Measurements from ENCODE around the gene SUPT7L. TPM values are rescaled to one million over a fixed set of nuclear protein-coding genes. Genes with fewer than 3 reads are reported as not detected.
"Not testable (repeated sequence)": the region's sequence is repeated elsewhere in the genome, so short reads cannot be mapped to it uniquely, and the experiment has no call there.

The SUPT7L gene
- total and polyA plus RNA-seq, 4 donors = 9.6 to 14.6 (median 11.5) TPM

DNA sequence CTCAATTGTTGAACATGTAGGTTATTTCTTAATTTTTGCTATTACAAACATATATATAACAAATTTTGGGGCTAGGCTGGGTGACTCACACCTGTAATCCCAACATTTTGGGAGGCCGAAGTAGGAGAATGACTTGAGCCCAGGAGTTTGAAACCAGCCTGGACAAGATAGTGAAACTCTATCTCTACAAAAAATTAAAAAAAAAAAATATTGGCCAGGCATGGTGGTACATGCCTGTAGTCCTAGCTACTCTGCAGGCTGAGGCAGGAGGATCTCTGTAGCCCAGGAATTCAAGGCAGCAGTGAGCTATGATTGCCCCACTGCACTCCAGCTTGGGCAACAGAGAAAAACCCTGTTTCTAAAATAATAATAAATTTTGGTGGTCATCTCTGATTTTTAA, 23.8 kb upstream of the SUPT7L start:
- H3K27ac ChIP-seq (ENCODE audit: low read depth in 1 of 2, low read length in 2 of 2) = no peak overlapping the region
- TF ChIP-seq, protein P1, sequence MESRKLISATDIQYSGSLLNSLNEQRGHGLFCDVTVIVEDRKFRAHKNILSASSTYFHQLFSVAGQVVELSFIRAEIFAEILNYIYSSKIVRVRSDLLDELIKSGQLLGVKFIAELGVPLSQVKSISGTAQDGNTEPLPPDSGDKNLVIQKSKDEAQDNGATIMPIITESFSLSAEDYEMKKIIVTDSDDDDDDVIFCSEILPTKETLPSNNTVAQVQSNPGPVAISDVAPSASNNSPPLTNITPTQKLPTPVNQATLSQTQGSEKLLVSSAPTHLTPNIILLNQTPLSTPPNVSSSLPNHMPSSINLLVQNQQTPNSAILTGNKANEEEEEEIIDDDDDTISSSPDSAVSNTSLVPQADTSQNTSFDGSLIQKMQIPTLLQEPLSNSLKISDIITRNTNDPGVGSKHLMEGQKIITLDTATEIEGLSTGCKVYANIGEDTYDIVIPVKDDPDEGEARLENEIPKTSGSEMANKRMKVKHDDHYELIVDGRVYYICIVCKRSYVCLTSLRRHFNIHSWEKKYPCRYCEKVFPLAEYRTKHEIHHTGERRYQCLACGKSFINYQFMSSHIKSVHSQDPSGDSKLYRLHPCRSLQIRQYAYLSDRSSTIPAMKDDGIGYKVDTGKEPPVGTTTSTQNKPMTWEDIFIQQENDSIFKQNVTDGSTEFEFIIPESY (IDR thresholded peaks at IDR 0.05) = no peak
- TF ChIP-seq, protein P2, sequence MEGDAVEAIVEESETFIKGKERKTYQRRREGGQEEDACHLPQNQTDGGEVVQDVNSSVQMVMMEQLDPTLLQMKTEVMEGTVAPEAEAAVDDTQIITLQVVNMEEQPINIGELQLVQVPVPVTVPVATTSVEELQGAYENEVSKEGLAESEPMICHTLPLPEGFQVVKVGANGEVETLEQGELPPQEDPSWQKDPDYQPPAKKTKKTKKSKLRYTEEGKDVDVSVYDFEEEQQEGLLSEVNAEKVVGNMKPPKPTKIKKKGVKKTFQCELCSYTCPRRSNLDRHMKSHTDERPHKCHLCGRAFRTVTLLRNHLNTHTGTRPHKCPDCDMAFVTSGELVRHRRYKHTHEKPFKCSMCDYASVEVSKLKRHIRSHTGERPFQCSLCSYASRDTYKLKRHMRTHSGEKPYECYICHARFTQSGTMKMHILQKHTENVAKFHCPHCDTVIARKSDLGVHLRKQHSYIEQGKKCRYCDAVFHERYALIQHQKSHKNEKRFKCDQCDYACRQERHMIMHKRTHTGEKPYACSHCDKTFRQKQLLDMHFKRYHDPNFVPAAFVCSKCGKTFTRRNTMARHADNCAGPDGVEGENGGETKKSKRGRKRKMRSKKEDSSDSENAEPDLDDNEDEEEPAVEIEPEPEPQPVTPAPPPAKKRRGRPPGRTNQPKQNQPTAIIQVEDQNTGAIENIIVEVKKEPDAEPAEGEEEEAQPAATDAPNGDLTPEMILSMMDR (IDR thresholded peaks at IDR 0.05; ENCODE audit: low read depth, low read length, missing input control) = no peak
- TF ChIP-seq, protein P3, sequence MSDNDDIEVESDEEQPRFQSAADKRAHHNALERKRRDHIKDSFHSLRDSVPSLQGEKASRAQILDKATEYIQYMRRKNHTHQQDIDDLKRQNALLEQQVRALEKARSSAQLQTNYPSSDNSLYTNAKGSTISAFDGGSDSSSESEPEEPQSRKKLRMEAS (IDR thresholded peaks at IDR 0.05) = no peak
- TF ChIP-seq GABPA (IDR thresholded peaks at IDR 0.05 in 1 of 2, conservative IDR thresholded peaks at IDR 0.05 in 1 of 2) (no peak), NR2F2 (IDR thresholded peaks at IDR 0.05) (no peak)
- H3K9me3 ChIP-seq (ENCODE audit: control insufficient read depth in 4 of 4, low read length in 3 of 4) = no peaks in the 10 kb centered on the region
- DNase-seq (ENCODE audit: low spot score) = no peak
- H3K36me3 ChIP-seq (ENCODE audit: control insufficient read depth in 4 of 4, insufficient read depth in 3 of 4, low read depth in 1 of 4, low read length in 3 of 4) = peaks cover 4 to 40% (median 25%) of the 10 kb centered on the region in 4 donors
- H3K27me3 ChIP-seq (ENCODE audit: control insufficient read depth in 4 of 4, insufficient read depth in 4 of 4, low read length in 3 of 4) = no peaks in the 10 kb centered on the region
- no peak overlapping the region for H3K4me3 ChIP-seq (ENCODE audit: low read depth in 1 of 3, low read length in 3 of 3)
- WGBS = 97% methylated on average over 1 of the region's 1 CpG
- H3K4me1 ChIP-seq (ENCODE audit: control insufficient read depth in 4 of 4, insufficient read depth in 4 of 4, low read length in 3 of 4) = no peaks in the 10 kb centered on the region
- no peak overlapping the region for H3K9ac ChIP-seq (ENCODE audit: low read depth in 1 of 2, low read length in 2 of 2)

DNA sequence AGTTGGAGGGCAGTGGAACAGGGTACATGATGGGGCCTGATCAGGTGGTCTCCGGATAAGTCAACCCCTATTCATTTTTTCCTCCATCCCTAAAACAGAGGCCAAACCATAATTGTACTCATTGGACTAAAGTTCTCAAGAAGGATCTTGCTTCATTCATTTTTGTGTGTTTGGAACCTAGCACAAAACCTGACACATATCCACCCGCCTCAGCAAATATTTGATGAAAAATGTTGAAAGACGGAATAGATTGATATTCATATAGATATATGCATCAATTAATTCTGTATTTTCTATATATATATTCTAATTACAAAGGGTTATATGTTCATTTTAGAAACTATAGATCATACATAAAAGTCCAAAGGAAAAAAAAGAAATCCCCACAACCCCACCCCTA, 22.2 kb upstream of the SUPT7L start:
- H3K4me3 ChIP-seq (ENCODE audit: low read depth in 1 of 3, low read length in 3 of 3) = no peak overlapping the region
- 95% methylated on average over 3 of the region's 3 CpGs for WGBS
- H3K9ac ChIP-seq (ENCODE audit: low read depth in 1 of 2, low read length in 2 of 2) = no peak overlapping the region
- peaks cover 4 to 40% (median 25%) of the 10 kb centered on the region in 4 donors for H3K36me3 ChIP-seq (ENCODE audit: control insufficient read depth in 4 of 4, insufficient read depth in 3 of 4, low read depth in 1 of 4, low read length in 3 of 4)
- TF ChIP-seq SP1 (IDR thresholded peaks at IDR 0.05) = no peak
- TF ChIP-seq, protein P4, sequence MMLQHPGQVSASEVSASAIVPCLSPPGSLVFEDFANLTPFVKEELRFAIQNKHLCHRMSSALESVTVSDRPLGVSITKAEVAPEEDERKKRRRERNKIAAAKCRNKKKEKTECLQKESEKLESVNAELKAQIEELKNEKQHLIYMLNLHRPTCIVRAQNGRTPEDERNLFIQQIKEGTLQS (IDR thresholded peaks at IDR 0.05) = no peak
- no peak for TF ChIP-seq HNF4G (IDR thresholded peaks at IDR 0.05)
- TF ChIP-seq, protein P1 (IDR thresholded peaks at IDR 0.05) = no peak
- TF ChIP-seq HNF4A (conservative IDR thresholded peaks at IDR 0.05) = no peak
- no peak for TF ChIP-seq RXRA (IDR thresholded peaks at IDR 0.05)
- TF ChIP-seq RAD21 (IDR thresholded peaks at IDR 0.05) = no peak
- no peak for DNase-seq (ENCODE audit: low spot score)
- H3K4me1 ChIP-seq (ENCODE audit: control insufficient read depth in 4 of 4, insufficient read depth in 4 of 4, low read length in 3 of 4) = no peaks in the 10 kb centered on the region
- no peak overlapping the region for H3K27ac ChIP-seq (ENCODE audit: low read depth in 1 of 2, low read length in 2 of 2)
- no peaks in the 10 kb centered on the region for H3K27me3 ChIP-seq (ENCODE audit: control insufficient read depth in 4 of 4, insufficient read depth in 4 of 4, low read length in 3 of 4)
- no peaks in the 10 kb centered on the region for H3K9me3 ChIP-seq (ENCODE audit: control insufficient read depth in 4 of 4, low read length in 3 of 4)

DNA sequence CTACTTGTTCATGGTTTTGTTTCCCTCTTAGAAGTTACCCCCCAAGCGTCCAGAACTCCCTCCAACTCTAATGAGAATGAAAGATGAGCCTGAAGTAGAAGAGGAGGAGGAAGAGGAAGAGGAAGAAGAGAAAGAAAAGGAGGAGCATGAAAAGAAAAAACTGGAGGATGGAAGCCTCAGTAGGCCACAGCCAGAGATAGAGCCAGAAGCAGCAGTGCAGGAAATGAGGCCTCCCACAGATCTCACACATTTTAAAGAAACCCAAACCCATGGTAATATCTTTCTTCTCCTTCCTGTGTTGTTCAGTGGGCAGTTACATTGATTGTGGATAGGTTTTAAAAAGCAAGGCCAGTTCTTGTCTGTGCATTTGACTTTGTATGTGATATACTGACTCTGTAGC, 21.6 kb upstream of the SUPT7L start:
- peaks cover 4 to 40% (median 25%) of the 10 kb centered on the region in 4 donors for H3K36me3 ChIP-seq (ENCODE audit: control insufficient read depth in 4 of 4, insufficient read depth in 3 of 4, low read depth in 1 of 4, low read length in 3 of 4)
- H3K27ac ChIP-seq (ENCODE audit: low read depth in 1 of 2, low read length in 2 of 2); H3K4me1 ChIP-seq (ENCODE audit: control insufficient read depth in 4 of 4, insufficient read depth in 4 of 4, low read length in 3 of 4); H3K9me3 ChIP-seq (ENCODE audit: control insufficient read depth in 4 of 4, low read length in 3 of 4); H3K9ac ChIP-seq (ENCODE audit: low read depth in 1 of 2, low read length in 2 of 2); DNase-seq (ENCODE audit: low spot score); H3K4me3 ChIP-seq (ENCODE audit: low read depth in 1 of 3, low read length in 3 of 3); H3K27me3 ChIP-seq (ENCODE audit: control insufficient read depth in 4 of 4, insufficient read depth in 4 of 4, low read length in 3 of 4): not testable (repeated sequence)
- WGBS = 80% methylated on average over 1 of the region's 1 CpG
